Pulmonary artery endothelial cell (primary cell): ENCODE measurements around the gene MYH14. TPM values are rescaled to one million over a fixed set of nuclear protein-coding genes. Genes with fewer than 3 reads are reported as not detected.

Experiments used
- DNase-seq: peaks from one replicate; pipeline ENCODE4 v3.0.0-alpha.2; 2011; ENCODE audit warnings: low read depth, low spot score
- total RNA-seq: library from RNA; depleted of rRNA; stranded (reverse); fragments of >200 nt; gene quantifications from 2 replicates; pipeline ENCODE4 v1.2.3, GENCODE V29; 2014

Gene MYH14
- total RNA-seq, 1 donor from 2014 or later = not detected

GRCh38 chr19:50288954-50289353 lies 85.5 kb downstream of the MYH14 start:
- DNase-seq = no peak

DNA sequence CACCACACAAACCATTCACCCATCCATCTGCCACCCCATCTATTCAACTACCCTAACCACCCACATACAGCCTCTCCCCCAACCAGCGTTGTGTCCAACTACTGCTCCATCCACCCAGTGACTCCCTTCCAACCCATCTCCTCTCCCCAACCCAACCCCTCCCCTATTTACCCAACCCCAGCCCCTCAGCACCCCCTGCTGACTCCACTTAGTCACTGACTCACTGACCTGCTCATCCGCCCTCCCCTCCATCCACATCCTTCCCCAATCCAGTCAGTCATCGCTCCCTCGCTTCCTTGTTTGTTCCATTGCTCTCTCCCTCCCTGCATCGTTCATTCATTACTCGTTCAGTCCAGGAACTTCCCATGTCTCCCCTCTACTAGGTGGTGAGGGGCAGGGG lies 86.6 kb downstream of the MYH14 start:
- DNase-seq = no peak

DNA sequence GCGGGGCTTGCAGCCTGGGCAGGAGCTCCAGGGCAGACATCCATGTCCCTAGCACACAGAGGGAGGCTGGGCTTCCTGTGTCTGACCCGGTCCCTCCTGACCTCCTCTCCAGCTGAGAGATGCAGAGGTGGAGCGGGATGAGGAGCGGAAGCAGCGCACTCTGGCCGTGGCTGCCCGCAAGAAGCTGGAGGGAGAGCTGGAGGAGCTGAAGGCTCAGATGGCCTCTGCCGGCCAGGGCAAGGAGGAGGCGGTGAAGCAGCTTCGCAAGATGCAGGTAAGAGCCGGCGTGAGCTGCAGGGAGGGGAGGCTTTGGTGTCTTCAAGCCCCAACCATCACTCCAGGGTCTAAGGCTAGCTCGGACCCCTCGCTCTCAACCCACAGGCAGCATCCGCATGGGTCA lies 87.4 kb downstream of the MYH14 start:
- DNase-seq = no peak

- no peak for DNase-seq
These were observed 88.9 kb downstream of the MYH14 start for GRCh38 chr19:50292216-50292827.

DNA sequence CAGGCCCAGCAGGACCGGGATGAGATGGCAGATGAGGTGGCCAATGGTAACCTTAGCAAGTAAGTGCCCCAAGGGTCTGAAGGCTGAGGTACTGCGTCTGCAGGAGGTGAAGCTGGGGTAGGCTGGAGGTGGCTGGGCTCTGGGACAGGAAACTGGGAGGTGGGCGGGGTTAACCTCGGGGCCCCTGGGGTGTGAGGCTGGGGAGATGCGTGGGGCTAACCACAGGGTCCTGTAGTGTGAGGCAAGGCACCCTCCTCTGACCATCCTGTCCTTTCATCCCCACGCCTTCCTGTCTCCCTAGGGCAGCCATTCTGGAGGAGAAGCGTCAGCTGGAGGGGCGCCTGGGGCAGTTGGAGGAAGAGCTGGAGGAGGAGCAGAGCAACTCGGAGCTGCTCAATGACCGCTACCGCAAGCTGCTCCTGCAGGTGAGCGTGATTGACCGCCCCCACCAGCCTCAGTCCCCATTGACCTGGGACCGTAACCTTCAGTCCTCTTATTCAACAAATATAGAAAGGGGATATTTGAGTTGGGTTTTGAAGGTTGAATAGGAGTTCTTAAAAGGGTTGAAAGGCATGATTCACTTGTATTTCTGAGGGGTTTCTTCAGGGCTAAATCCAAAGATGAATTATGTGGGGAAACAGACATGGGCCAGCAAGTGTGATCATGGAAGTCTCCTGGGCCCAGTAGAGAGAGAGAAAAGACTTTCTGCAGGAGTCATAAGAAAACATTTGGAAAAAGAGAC lies 90.0 kb downstream of the MYH14 start:
- no peak for DNase-seq

DNA sequence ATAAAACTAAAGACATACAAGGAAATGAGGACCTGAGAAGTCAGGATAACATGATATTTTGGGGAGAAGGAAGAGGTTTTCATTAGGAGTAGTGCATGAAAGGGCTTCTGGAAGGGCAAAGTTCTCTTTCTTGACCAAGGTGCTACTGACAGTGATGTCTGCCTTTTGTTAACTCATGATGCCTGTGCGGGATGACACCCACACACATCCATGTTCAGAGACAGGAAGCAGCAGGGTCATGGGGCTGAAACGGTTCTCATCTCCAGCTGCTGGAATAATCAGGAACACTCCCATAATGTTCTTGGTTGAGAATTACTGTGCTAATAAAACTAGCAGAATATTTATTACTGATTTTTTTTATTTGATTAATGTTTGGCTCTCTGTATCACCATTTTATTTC lies 96.6 kb downstream of the MYH14 start:
- DNase-seq = no peak

DNA sequence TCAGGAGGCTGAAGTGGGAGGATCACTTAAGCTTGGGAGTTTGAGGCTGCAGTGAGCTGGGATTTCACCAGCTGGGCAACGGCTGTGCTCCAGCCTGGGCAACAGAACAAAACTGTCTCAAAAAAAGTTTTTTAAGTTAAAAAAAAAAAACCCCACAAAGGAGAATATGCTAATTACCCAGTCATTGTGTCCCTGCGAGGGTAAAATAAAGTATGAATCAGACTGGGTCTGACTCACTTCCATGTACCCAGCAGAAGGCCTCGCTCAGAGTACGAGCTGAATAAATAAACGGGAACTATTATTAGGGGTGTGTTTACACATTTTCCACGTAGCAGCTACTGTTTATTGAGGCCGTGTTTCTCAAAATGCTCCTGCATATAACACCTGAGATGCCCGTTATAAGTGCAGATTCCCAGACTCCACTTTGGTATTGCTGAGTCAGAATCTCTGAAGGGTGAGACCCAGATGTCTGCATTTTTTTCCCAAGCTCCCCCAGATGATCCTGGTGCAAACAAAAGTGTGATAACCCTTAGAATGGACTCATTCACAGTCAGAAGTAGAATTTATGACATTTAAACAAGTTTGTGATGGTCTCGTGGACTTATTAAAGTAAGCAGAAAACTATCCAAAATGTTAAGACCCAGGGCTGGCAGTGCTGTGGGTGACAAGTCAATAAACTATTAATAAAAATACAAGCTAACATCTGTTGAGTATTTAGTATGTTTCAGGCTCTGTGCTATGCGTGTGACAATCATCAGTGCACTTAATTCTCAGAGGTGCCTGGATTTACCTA lies 97.6 kb downstream of the MYH14 start:
- peak; percentile 71 for DNase-seq

GRCh38 chr19:50301607-50301971 lies 98.2 kb downstream of the MYH14 start:
- no peak for DNase-seq

DNA sequence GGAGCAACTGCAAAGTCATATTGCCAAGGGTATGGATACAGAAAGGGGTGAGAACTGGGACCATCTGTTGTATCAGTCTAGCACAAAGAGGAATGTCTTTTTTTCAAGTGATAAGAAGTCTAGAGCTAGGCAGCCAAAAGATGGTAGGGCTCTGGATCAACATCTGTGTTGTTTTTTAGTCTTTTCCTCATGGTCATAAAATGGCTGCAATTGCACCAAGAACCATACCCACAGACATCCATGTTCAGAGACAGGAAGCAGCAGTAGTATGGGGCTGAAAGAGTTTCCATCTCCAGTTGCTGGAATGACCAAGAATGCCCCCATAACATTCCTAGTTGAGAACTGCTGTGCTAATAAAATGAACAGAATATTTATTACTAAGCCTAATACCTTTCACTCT lies 100.1 kb downstream of the MYH14 start:
- no peak for DNase-seq

DNA sequence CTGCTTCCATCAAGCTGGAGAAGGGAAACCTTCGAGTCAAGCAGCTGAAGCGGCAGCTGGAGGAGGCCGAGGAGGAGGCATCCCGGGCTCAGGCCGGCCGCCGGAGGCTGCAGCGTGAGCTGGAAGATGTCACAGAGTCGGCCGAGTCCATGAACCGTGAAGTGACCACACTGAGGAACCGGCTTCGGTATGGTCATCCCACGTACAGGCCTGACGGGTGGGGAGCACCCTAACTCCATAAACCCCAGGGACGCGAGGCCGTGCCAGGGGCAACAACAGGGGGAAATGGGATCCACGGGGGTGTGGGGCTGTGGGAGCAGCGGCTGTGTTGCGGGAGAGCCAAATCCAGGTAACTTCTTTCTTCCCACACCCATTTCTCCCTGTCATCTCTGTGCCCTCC lies 105.6 kb downstream of the MYH14 start:
- DNase-seq = no peak

DNA sequence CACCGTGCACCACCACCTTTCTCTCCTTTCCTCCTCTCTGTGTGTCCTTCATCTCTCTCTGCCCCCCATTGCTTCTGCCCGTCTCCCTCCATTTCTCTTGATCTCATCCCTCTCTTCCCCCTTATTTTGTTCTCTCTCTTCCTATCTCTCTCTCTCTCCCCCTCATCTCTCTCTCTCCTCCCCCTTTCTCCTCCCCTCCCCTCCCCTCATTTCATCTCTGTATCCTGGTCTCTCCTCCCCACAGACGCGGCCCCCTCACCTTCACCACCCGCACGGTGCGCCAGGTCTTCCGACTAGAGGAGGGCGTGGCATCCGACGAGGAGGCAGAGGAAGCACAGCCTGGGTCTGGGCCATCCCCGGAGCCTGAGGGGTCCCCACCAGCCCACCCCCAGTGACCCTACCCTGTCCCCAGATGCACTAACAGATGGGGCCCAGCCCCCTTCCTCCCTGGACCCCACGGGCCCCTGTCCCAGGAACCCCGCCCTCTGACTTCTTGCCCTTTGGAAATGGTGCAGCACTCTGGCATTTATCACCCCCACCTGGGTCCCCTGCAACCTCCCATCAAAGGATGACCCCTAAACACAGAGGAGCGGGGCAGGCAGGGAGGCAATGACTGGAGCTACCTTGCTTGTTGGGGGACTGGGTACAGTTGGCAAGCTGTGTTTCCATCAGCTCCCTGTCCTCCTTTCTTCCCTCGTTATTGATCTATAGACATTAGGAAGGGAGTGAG lies 106.1 kb downstream of the MYH14 start:
- DNase-seq = no peak

DNA sequence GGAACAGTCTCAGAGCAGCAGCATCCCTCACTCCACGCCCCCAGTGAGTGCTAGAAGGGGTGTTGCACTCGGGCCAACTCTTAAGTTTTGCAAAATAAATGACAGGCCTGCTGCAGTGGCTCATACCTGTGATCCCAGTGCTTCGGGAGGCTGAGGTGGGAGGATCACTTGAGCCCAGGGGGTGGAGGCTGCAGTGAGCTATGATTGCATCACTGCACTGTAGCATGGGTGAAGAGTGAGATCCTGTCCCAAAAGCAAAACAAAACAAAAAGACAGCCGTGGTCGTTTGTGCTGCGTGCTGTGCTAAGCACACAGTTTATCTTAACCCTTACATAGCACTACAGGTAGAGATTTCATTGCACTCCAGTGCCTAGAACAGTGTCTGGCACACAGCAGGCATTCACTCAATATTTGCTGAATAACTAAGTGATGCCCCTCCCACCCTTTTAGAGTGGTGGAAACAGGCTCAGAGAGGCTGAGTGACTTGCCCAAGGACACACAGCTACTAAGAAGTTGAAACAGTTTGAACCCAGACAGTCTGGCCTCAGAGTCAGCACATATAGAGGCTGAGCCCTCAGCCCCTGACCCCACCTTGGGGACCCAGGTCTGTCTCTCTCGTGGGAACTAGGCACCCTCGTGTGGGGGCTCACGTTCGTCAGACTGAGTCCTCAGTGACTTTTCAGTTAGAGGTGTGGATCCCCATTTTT lies 107.5 kb downstream of the MYH14 start:
- DNase-seq = no peak

DNA sequence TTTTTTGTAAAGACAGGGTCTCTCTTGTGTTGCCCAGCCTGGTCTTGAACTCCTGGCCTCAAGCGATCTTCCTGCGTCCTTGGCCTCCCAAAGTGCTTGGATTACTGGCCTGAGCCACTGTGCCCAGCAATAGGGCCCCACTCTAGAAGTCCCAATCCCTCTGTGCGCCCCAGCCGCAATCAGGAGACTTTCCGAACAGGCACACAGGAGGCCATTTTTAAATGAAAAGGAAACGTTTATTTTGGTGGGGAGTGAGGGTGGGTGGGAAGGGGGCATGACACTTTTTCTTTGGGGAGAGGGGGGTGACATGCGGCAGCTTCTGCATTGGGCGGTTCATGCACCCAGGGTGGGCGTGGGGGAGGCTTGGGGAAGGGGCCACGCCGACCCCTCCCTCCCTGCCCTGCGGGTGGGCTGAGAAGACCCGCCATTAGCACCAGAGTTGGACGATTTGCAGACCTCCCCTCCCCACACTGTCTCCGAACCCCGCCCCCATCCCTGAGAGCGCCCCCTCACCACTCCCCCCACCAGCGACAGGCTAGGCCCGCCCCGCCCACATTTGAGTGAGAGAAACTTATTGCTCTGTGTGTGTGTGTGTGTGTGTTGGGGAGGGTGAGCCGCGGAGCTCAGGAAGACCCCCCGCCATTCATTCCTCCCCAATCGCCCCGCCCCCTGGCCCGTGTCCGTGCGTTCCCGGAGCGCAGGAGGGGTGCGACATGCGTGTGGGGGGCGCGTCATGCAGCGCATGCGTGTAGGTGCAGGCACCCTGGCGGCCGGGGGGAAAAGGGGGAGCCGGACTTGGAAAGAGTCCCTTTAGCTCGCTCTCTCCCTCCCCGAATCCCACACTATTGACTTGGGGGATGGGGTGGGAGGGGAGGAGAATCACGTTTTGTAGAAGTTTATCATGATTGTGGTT lies 108.6 kb downstream of the MYH14 start:
- no peak for DNase-seq

GRCh38 chr19:50312967-50313811 lies 109.8 kb downstream of the MYH14 start:
- no peak for DNase-seq

GRCh38 chr19:50313812-50314536 lies 110.6 kb downstream of the MYH14 start:
- no peak for DNase-seq

DNA sequence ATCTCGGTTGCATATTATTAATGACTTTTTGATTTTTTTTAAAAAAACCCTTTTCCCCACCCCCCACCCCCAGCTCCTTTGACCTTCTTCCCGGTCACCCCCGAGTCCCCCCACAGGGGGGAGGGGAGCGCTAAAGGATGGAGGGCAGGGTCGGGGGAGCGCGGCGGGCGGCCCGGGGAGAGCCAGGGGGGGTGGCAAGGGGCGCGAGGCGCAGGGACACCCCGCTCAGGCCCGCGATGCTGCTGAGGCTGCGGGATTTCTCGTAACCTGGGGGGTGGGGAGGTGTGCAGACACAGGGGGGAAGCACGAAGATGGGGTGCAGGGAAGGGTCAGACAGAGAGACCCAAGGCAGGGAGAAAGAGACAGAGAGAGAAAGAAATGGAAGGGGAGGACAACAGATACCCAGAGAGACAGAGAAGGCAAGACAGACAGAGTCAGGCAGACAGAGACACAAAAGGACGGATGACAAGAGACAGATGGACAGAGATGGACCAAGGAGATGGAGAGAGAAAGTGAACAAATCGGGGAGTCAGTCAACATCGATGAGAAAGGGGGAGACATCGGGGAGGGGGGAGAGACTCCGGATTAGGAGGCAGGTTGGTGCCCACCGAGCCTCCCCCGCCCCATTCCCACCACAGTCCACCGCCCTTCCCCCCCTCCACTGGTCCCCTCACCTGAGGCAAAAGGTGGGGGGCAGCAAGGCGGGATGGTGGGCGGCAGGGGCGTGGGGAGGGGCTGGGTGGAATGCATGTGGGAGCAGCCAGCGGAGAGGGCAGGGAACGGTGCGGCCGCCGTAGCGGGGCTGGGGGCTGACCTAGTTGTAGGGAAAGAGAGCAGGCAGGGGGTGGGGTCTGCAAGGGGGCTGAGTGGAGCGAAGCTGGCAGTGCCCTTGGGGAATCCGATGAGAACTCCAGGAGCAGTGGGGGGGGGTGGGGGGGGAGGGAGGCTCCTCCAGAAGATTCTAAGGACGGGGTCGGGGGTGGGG lies 111.6 kb downstream of the MYH14 start:
- DNase-seq = no peak

- no peak for DNase-seq
These were observed 112.5 kb downstream of the MYH14 start for GRCh38 chr19:50315773-50316448.
